Hepatocyte (in vitro differentiated cells): ENCODE measurements around the gene DNAH12.

Experiments
- EZH2phosphoT487 ChIP-seq: fragments of 200-600 bp; sonication (generic); IDR thresholded peaks from one replicate; pipeline ENCODE4 v1.6.1; 2018; ENCODE audit warnings: antibody characterized with exemption, mild to moderate bottlenecking, low read depth, moderate library complexity; ENCODE audit not compliant: unreplicated experiment, severe bottlenecking
- TF ChIP-seq, protein P1 (sequence below): fragments of 200-600 bp; sonication (generic); IDR thresholded peaks from 2 replicates; pipeline ENCODE4 v1.5.1; 2016; ENCODE audit warnings: antibody characterized with exemption, mild to moderate bottlenecking; ENCODE audit not compliant: poor library complexity

DNA sequence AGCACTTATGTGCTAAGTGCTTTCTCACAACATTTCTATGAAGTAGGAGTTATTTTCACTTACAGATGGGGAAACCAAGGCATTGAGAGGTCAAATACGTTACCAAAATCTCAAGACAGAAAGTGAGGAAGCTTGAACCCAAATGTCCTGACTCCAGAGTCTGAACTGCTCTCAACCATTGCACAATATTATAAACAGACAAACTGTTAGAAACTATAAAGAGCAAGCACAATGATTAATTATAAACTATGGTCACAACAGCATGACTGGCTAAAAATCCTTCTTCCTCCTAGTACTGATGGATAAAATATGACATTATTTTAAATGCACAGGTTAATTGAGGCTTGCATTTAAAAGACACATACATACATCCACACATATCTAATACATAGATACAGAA is 173.8 kb downstream of the DNAH12 start:
- TF ChIP-seq, protein P1, sequence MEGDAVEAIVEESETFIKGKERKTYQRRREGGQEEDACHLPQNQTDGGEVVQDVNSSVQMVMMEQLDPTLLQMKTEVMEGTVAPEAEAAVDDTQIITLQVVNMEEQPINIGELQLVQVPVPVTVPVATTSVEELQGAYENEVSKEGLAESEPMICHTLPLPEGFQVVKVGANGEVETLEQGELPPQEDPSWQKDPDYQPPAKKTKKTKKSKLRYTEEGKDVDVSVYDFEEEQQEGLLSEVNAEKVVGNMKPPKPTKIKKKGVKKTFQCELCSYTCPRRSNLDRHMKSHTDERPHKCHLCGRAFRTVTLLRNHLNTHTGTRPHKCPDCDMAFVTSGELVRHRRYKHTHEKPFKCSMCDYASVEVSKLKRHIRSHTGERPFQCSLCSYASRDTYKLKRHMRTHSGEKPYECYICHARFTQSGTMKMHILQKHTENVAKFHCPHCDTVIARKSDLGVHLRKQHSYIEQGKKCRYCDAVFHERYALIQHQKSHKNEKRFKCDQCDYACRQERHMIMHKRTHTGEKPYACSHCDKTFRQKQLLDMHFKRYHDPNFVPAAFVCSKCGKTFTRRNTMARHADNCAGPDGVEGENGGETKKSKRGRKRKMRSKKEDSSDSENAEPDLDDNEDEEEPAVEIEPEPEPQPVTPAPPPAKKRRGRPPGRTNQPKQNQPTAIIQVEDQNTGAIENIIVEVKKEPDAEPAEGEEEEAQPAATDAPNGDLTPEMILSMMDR: no peak
- TF ChIP-seq EZH2phosphoT487: no peak
